IPS DF 6.9 (cell line): ENCODE measurements around the gene RXRG.

ENCODE experiments used
- DNase-seq: peaks from one replicate; pipeline ENCODE4 v3.0.0-alpha.2; 2013; ENCODE audit warnings: low read depth, low spot score
- H3K27ac ChIP-seq: one replicate; pipeline ENCODE4 v1.5.1; 2013; ENCODE audit warnings: low read length, control low read depth
- H3K27me3 ChIP-seq: 2 replicates; pipeline ENCODE4 v1.6.1; 2013; ENCODE audit warnings: mild to moderate bottlenecking, low read length; ENCODE audit not compliant: control insufficient read depth, insufficient read depth
- H3K36me3 ChIP-seq: 2 replicates; pipeline ENCODE4 v1.6.1; 2013; ENCODE audit warnings: low read length; ENCODE audit not compliant: control insufficient read depth, insufficient read depth
- H3K4me1 ChIP-seq: 2 replicates; pipeline ENCODE4 v1.6.1; 2013; ENCODE audit warnings: low read length; ENCODE audit not compliant: control insufficient read depth, insufficient read depth
- H3K4me3 ChIP-seq: 2 replicates; pipeline ENCODE4 v1.5.1; 2013; ENCODE audit warnings: mild to moderate bottlenecking, low read length
- H3K9me3 ChIP-seq: 2 replicates; pipeline ENCODE4 v1.6.1; 2013; ENCODE audit warnings: low read length, inconsistent platforms; ENCODE audit not compliant: control insufficient read depth, insufficient read depth
- WGBS: extraction: QIAGEN DNeasy Blood & Tissue Kit; methylation state at CpG from one replicate; pipeline ENCODE4 v1.1.7; 2013; ENCODE audit warnings: mixed read lengths, missing lambda C conversion rate; ENCODE audit not compliant: insufficient read length, insufficient coverage; 5-methylcytosine and 5-hydroxymethylcytosine counted together

The RXRG gene

DNA sequence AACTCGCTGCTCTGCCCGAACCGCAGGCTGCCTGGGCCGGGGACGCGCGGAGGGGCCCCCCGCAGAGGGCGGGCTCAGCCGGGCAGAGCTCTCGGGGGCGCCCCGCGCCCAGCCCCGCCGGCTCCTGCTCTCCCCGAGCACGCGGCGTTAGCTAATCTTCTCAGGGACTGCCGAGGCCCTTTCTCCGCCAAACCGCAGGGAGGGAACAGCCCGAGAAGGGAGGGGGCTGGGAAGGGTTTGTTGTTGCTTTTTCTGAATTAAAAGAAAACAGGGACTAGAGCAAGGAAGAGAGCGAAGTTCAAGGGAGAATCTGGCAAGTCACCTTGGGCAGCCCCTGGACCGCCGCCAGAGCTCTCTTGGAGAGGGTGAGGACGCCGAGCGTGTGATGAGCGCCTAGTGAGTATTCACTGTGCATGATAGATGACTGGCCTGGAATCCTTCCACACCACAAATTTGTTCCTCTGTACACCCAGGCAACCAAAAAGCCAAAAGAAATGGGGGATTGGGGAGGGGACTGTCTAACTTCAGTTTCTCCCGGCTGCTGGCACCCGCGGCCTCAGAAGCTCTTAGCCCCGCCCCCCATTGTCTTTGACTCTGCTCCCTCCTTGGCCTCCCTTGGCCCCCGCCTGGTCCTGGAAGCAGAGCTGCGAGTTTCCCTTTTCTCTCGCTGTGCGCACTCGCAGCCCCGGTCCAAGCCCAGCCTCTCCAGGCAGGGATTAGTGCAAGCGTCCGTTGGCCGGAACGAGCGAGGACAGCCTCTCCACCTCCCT lies 68.7 kb downstream of the RXRG start:
- WGBS: no CpG with 5 or more reads among the region's 46 CpGs
- no peak for DNase-seq
- no peaks in the 10 kb centered on the region for H3K36me3 ChIP-seq
- no peak overlapping the region for H3K27ac ChIP-seq
- H3K4me1 ChIP-seq: peaks cover 2% of the 10 kb centered on the region; the same call in 1 of the 2 replicates
- H3K9me3 ChIP-seq: no peaks in the 10 kb centered on the region
- peaks cover 5% of the 10 kb centered on the region; the same call in 1 of the 2 replicates for H3K27me3 ChIP-seq
- peak overlapping the region; percentile 38; the same call in 1 of the 2 replicates for H3K4me3 ChIP-seq

GRCh38 chr1:165375623-165376022 lies 69.3 kb downstream of the RXRG start:
- H3K4me3 ChIP-seq: peak overlapping the region; percentile 38; the same call in 1 of the 2 replicates

DNA sequence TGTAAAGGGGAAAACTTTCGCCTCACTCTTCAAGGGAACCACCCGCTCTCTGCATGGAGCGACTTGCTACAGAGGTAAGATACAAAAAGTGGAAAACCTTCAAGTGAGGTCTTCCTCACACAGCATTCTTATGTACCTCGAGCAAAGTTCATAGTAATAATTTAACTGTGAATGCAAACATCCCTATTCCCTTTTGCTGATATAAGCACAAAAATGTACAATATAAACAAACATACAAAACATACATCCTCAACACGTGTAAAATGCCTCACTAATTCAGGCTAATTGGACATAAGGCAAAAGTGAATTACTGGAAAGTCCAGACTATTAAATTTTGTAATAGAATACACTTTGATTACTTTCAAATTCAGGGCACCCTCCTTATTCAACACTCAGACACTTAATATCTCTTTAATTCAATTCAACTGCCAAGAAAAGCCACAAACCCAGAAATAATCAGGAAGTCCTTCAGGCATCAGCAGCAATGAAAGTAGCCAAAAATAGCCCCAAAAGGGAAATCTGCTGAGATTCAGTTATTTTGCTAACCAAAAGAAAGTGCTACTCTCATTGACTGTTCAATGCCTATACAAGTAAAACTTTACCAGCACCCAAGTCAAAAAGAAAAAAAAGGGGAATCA lies 73.2 kb downstream of the RXRG start:
- WGBS: no CpG with 5 or more reads among the region's 5 CpGs
- Histone ChIP-seq H3K4me3 (no peak overlapping the region), H3K27ac (no peak overlapping the region), H3K27me3 (peaks cover 3% of the 10 kb centered on the region; the same call in 1 of the 2 replicates), H3K4me1 (peaks cover 2% of the 10 kb centered on the region; the same call in 1 of the 2 replicates), H3K36me3 (no peaks in the 10 kb centered on the region), H3K9me3 (no peaks in the 10 kb centered on the region)
- no peak for DNase-seq

More at GRCh38 chr1:165375623-165376022, 69.3 kb downstream of the RXRG start:
- Histone ChIP-seq H3K36me3 (no peaks in the 10 kb centered on the region), H3K4me1 (peaks cover 2% of the 10 kb centered on the region; the same call in 1 of the 2 replicates), H3K27me3 (peaks cover 5% of the 10 kb centered on the region; the same call in 1 of the 2 replicates), H3K27ac (no peak overlapping the region), H3K9me3 (no peaks in the 10 kb centered on the region)
- no peak for DNase-seq
- no CpG with 5 or more reads among the region's 7 CpGs for WGBS

DNA sequence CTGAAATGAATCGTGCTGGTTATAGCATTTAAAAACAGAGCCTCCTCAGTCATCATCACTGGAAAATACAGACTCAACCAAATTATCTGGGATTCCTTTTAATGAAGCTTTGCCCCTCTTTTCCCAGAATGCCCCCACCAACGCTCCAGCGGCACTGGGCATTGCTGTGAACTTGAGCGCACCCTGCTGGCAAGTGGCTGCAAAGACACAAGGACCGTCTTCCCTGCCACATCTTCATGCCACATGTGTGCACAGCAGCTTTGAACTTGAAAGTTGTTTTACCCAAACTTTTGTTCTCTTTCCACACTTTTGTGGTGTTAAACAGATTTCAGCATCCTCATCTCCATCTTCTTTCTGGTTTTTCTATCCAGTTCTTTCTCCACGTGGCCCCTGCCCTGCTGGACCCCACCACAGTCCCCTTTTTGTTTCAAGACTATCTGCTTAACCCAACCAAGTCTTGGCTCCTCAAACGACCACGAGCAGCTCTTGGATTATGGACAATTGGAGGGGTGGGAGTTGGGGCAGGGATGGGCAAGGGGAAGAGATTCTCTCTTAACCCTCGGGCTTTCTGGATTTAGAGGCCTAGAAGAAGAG lies 75.6 kb downstream of the RXRG start:
- H3K4me1 ChIP-seq: no peaks in the 10 kb centered on the region
- no CpG with 5 or more reads among the region's 9 CpGs for WGBS
- no peaks in the 10 kb centered on the region for H3K9me3 ChIP-seq
- DNase-seq: no peak
- no peaks in the 10 kb centered on the region for H3K36me3 ChIP-seq
- no peak overlapping the region for H3K27ac ChIP-seq
- H3K4me3 ChIP-seq: no peak overlapping the region
- 0 out of 2 replicates have a peak, but pooled peaks cover 2% of the 10 kb centered on the region for H3K27me3 ChIP-seq

- H3K4me1 ChIP-seq: no peaks in the 10 kb centered on the region
- no peak for DNase-seq
- H3K36me3 ChIP-seq: no peaks in the 10 kb centered on the region
- no CpG with 5 or more reads among the region's 7 CpGs for WGBS
- H3K27ac ChIP-seq: no peak overlapping the region
- no peaks in the 10 kb centered on the region for H3K9me3 ChIP-seq
- no peak overlapping the region for H3K4me3 ChIP-seq
- H3K27me3 ChIP-seq: 0 out of 2 replicates have a peak, but pooled peaks cover 2% of the 10 kb centered on the region
These were observed 77.4 kb downstream of the RXRG start for GRCh38 chr1:165367375-165367993.

DNA sequence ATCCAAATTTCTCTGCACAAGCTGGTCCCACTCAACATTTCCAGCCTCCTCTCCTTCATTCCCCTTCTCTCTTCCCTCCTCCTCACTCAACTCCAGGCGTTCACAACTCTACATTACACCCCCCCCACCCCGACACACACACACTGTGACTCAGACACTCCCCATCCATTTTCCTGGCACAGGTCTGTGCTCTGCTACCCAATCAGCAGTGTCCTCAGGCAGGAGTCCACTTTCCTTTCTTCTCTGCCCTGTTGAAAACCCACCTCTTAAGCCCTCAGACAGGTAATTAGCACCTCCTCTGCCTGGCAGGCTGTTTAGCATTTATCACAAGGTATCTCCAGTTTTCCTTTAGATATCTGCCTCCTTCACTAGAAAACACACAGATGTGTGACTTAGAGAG lies 79.6 kb downstream of the RXRG start:
- no peaks in the 10 kb centered on the region for H3K4me1 ChIP-seq
- no peak for DNase-seq
- 0 out of 2 replicates have a peak, but pooled peaks cover 2% of the 10 kb centered on the region for H3K27me3 ChIP-seq
- no peak overlapping the region for H3K4me3 ChIP-seq
- no peaks in the 10 kb centered on the region for H3K9me3 ChIP-seq
- H3K36me3 ChIP-seq: no peaks in the 10 kb centered on the region
- 100% methylated on average over 1 of the region's 2 CpGs for WGBS
- no peak overlapping the region for H3K27ac ChIP-seq

DNA sequence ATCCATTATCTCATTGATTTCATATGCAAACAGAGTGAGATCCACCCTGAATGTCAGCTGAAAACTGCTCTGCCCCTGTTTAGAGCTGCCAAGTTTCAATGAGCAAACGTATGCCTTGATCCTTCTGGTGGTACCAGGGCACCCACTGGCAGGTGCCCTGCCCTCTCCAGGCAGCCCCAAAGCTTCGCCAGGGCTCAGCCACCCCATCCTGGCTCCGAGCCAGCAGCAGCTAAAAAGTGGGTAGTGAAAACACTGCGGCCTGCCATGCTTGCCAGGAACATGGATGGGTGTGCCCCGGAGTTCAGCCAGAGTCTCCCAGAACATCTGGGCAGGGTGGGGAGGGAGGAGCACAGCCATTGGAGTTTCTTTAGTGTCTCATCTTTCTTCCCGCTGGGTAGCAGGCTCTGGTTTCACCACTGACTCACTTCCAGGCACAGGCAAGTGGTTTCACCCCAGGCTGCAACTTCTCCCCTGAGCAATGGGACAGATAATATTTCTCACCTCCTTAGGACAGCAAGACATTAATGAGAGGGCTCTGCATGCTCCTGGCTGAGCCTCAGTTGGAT lies 80.3 kb downstream of the RXRG start:
- no CpG with 5 or more reads among the region's 6 CpGs for WGBS
- H3K27ac ChIP-seq: no peak overlapping the region
- no peak overlapping the region for H3K4me3 ChIP-seq
- 0 out of 2 replicates have a peak, but pooled peaks cover 2% of the 10 kb centered on the region for H3K27me3 ChIP-seq
- no peak for DNase-seq
- H3K9me3 ChIP-seq: no peaks in the 10 kb centered on the region
- no peaks in the 10 kb centered on the region for H3K36me3 ChIP-seq
- no peaks in the 10 kb centered on the region for H3K4me1 ChIP-seq

DNA sequence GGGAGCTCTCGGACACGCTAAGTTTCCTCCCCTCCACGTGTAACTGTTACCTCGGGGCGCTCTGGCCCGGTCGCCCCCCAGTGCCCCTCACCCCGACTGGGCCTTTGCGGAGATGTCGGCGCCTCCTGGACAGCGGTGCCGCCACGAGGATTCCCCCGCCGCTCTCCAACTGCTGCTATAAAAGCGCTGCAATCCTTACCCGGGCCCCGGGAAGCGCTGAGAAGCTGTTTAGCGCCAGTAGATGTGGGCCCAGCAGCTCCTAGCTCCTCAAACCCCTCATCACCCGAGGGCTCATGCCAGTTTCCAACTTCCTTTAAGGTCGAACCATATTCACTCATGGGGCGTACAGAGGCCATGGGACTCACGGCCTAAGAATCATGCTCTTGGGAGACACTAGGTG lies 88.0 kb downstream of the RXRG start:
- WGBS: no CpG with 5 or more reads among the region's 25 CpGs
- peaks cover 65% of the 10 kb centered on the region for H3K27me3 ChIP-seq
- no peaks in the 10 kb centered on the region for H3K9me3 ChIP-seq
- no peak for DNase-seq
- H3K4me3 ChIP-seq: peak overlapping the region; percentile 48; the same call in 1 of the 2 replicates
- H3K36me3 ChIP-seq: no peaks in the 10 kb centered on the region
- no peak overlapping the region for H3K27ac ChIP-seq
- peaks cover 9% of the 10 kb centered on the region for H3K4me1 ChIP-seq

DNA sequence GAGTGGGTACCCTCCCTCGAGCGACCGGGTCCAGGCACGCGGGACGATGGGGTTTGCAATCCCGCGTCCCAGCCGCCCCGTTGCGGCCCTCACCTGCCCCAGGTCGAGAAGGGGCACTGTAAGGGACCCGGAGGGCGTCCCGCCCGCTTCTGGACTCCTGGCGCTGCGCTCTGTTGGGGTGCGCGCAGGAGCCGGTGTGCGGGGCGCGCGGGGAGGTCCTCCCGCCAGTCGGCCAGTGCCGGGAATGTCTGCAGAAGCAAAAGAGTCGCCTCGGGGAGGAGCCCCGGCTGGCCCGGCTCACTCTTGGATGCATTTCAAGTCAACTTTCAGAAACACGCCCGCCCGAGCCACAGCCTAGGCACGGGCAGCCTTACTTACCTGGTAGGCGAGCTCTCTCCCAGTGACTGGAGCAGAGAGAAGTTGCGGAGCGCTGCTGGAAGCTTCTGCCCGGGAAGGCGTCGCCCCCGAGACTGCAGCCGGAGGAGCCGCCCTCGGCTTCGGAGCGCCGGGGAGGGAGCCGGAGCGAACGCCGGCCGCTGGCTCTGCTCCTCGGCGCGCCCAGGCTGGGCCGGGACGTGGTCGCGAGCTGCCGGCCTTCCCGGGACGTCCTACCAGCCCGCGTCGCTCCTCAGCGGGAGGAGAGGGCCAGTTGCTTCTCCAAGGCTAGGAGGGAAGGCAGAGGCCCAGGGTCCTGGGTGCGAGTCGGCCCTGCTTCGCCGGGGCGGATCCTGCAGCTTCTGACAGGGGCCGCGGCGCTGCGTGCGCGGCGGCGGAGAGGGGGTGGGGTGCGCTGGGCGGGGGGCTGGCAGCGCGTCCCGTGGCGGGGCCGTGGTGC lies 88.7 kb downstream of the RXRG start, which contains the start of gene LMX1A:
LMX1A (minus strand) TSS at position 739 of the 835 bp plus-strand sequence. CDS start 1,156 bp downstream, outside the sequence.
- Histone ChIP-seq H3K4me3 (peak within 1 kb of the TSS; percentile 48; the same call in 1 of the 2 replicates), H3K27ac (no peak within 1 kb of the TSS), H3K27me3 (peaks cover 69% of the 10 kb centered on the region), H3K4me1 (peaks cover 9% of the 10 kb centered on the region), H3K9me3 (no peaks in the 10 kb centered on the region), H3K36me3 (no peaks in the 10 kb centered on the region)
- DNase-seq: no peak
- WGBS: no CpG with 5 or more reads among the region's 88 CpGs
